GM12878 (cell line): ENCODE results near the gene HTRA3. TPM values are rescaled to one million over a fixed set of nuclear protein-coding genes. Genes with fewer than 3 reads are reported as not detected.

ENCODE experiments used
- ATAC-seq: fragments of 200-7000 bp; cut with Tn5 transposase; 3 replicates; pipeline ENCODE4 v1.9.1; 2020; ENCODE audit warnings: mild to moderate bottlenecking, moderate library complexity
- BruUV-seq: library from RNA; stranded (reverse); fragments of 400-500 nt; replicated peaks from 2 replicates; lab custom pipeline; 2021; lab: Mats Ljungman, UMichigan
- CTCF ChIA-PET: fragments of 300-600 bp; sonication (Branson Sonifier 250); formaldehyde crosslinking; extraction: SDS; loops from one replicate; lab custom pipeline; 2021; ENCODE audit warnings: inconsistent platforms; lab: Yijun Ruan, JAX
- POLR2A ChIA-PET: fragments of 350-600 bp; formaldehyde crosslinking; extraction: SDS; loops from one replicate; lab custom pipeline; 2021; ENCODE audit warnings: inconsistent platforms; lab: Charles Lee
- RAD21 ChIA-PET: fragments of 300-600 bp; sonication (Branson Sonifier 250); formaldehyde crosslinking; loops from one replicate; lab custom pipeline; 2023; ENCODE audit warnings: antibody characterized with exemption; ENCODE audit not compliant: unreplicated experiment; lab: Charles Lee
- SMC1A ChIA-PET: fragments of 300-600 bp; sonication (Branson Sonifier 250); formaldehyde crosslinking; loops from one replicate; lab custom pipeline; 2023; ENCODE audit not compliant: unreplicated experiment, uncharacterized antibody; lab: Charles Lee
- DNase-seq: peaks from one replicate; pipeline ENCODE4 v3.0.0-alpha.2; 2011; ENCODE audit warnings: low read depth, low spot score
- FAIRE-seq: peaks from 3 replicates; lab custom pipeline; 2011; peaks lifted over from hg19 to GRCh38; lab: Jason Lieb, UNC
- H2AFZ ChIP-seq: 2 replicates; pipeline ENCODE4 v1.6.0; 2011; ENCODE audit warnings: low read depth, low read length, control low read depth; ENCODE audit not compliant: control insufficient read depth
- H3K27ac ChIP-seq: 2 replicates; pipeline ENCODE4 v1.5.1; 2011; ENCODE audit warnings: control low read depth; ENCODE audit not compliant: control insufficient read depth, insufficient read depth
- H3K27me3 ChIP-seq, 2 experiments: replicated peaks in 1 of 2; 2 replicates each; pipeline versions ENCODE4 v1.6.0 to v1.6.1; 2011; ENCODE audit warnings: low read length in 1 of 2; ENCODE audit not compliant: control insufficient read depth in 2 of 2, insufficient read depth in 2 of 2
- H3K36me3 ChIP-seq, 2 experiments: 2 replicates each; pipeline ENCODE4 v1.5.1; 2011; ENCODE audit warnings: low read length in 1 of 2; ENCODE audit not compliant: control insufficient read depth in 2 of 2, insufficient read depth in 2 of 2
- H3K4me1 ChIP-seq: 2 replicates; pipeline ENCODE4 v1.6.1; 2011; ENCODE audit warnings: mild to moderate bottlenecking, low read length, moderate library complexity, mixed read lengths; ENCODE audit not compliant: control insufficient read depth, insufficient read depth
- H3K4me2 ChIP-seq: 2 replicates; pipeline ENCODE4 v1.6.0; 2011; ENCODE audit warnings: control low read depth; ENCODE audit not compliant: control insufficient read depth, insufficient read depth
- H3K4me3 ChIP-seq: fragments of 200-600 bp; sonication (generic); 2 replicates; pipeline ENCODE4 v1.5.1; 2016
- H3K79me2 ChIP-seq: 2 replicates; pipeline ENCODE4 v1.6.0; 2011; ENCODE audit warnings: low read length; ENCODE audit not compliant: control insufficient read depth, insufficient read depth
- H3K9ac ChIP-seq: 2 replicates; pipeline ENCODE4 v1.8.0; 2011; ENCODE audit warnings: low read length, control low read depth, mixed read lengths; ENCODE audit not compliant: control insufficient read depth, insufficient read depth
- H3K9me3 ChIP-seq: replicated peaks from 3 replicates; pipeline ENCODE4 v1.5.1; 2011; ENCODE audit warnings: mild to moderate bottlenecking, low read length; ENCODE audit not compliant: control insufficient read depth, insufficient read depth
- H4K20me1 ChIP-seq: 2 replicates; pipeline ENCODE4 v1.6.0; 2011; ENCODE audit not compliant: control insufficient read depth, insufficient read depth
- ASH2L ChIP-seq: fragments of 300-600, 200-600 bp; sonication (generic); IDR thresholded peaks from 2 replicates; pipeline ENCODE4 v1.6.1; 2017; ENCODE audit warnings: low read depth, mild to moderate bottlenecking, borderline replicate concordance
- BCL11A ChIP-seq: IDR thresholded peaks from 2 replicates; pipeline ENCODE4 v1.6.1; 2011; ENCODE audit warnings: low read depth, low read length
- CUX1 ChIP-seq: IDR thresholded peaks from 2 replicates; pipeline ENCODE4 v1.6.1; 2012; ENCODE audit warnings: improper control_type of control experiment, low read depth, low read length; ENCODE audit not compliant: insufficient replicate concordance
- ESRRA ChIP-seq: IDR thresholded peaks from 2 replicates; pipeline ENCODE4 v1.6.1; 2012; ENCODE audit warnings: mild to moderate bottlenecking, low read length, improper control_type of control experiment
- ETV6 ChIP-seq, 2 experiments: fragments of 450-650 bp in 1 of 2; IDR thresholded peaks in 1 of 2; conservative IDR thresholded peaks in 1 of 2; 2 replicates each; pipeline ENCODE4 v1.6.1; 2014; ENCODE audit warnings: antibody characterized with exemption in 1 of 2, borderline replicate concordance in 1 of 2, low read depth in 1 of 2, mild to moderate bottlenecking in 1 of 2, moderate library complexity in 1 of 2
- IKZF2 ChIP-seq, 2 experiments: fragments of 450-650 bp; IDR thresholded peaks; 2 replicates each; pipeline ENCODE4 v1.6.1; 2017; ENCODE audit warnings: mild to moderate bottlenecking in 2 of 2, moderate library complexity in 2 of 2
- MAX ChIP-seq: IDR thresholded peaks from 2 replicates; pipeline ENCODE4 v1.6.1; 2012; ENCODE audit warnings: low read depth, low read length, improper control_type of control experiment
- MXI1 ChIP-seq: fragments of 150-350 bp; IDR thresholded peaks from 2 replicates; pipeline ENCODE4 v1.6.1; 2011; ENCODE audit warnings: low read depth, mild to moderate bottlenecking, inconsistent platforms, low read length, improper control_type of control experiment
- NFXL1 ChIP-seq: fragments of 450-650 bp; IDR thresholded peaks from 2 replicates; pipeline ENCODE4 v1.6.1; 2017; ENCODE audit warnings: antibody characterized with exemption, mild to moderate bottlenecking, borderline replicate concordance
- POLR2AphosphoS5 ChIP-seq: IDR thresholded peaks from 2 replicates; pipeline ENCODE4 v1.6.1; 2011; ENCODE audit warnings: mild to moderate bottlenecking, low read length, inconsistent platforms
- RFX5 ChIP-seq: IDR thresholded peaks from 2 replicates; pipeline ENCODE4 v1.6.1; 2011; ENCODE audit warnings: low read depth, low read length, improper control_type of control experiment
- SIX5 ChIP-seq: IDR thresholded peaks from 2 replicates; pipeline ENCODE4 v1.6.1; 2011; ENCODE audit warnings: mild to moderate bottlenecking, low read depth, low read length, moderate library complexity; ENCODE audit not compliant: severe bottlenecking
- SP1 ChIP-seq: IDR thresholded peaks from one replicate; pipeline ENCODE4 v1.6.1; 2011; ENCODE audit warnings: low read depth, low read length
- SRF ChIP-seq, 2 experiments: IDR thresholded peaks; 2 replicates each; pipeline ENCODE4 v1.6.1; 2011; ENCODE audit warnings: low read depth in 2 of 2, low read length in 2 of 2, mild to moderate bottlenecking in 1 of 2, moderate library complexity in 1 of 2
- SUZ12 ChIP-seq: fragments of 200-600 bp; sonication (generic); IDR thresholded peaks from one replicate; pipeline ENCODE4 v1.6.1; 2018; ENCODE audit warnings: antibody characterized with exemption, mild to moderate bottlenecking; ENCODE audit not compliant: unreplicated experiment
- TCF7 ChIP-seq: IDR thresholded peaks from 2 replicates; pipeline ENCODE4 v1.6.1; 2014; ENCODE audit warnings: antibody characterized with exemption, borderline replicate concordance
- WRNIP1 ChIP-seq: IDR thresholded peaks from 2 replicates; pipeline ENCODE4 v1.6.1; 2011; ENCODE audit warnings: low read depth, low read length, improper control_type of control experiment, borderline replicate concordance
- ZSCAN29 ChIP-seq: fragments of 450-650 bp; IDR thresholded peaks from 2 replicates; pipeline ENCODE4 v1.6.1; 2017; ENCODE audit warnings: mild to moderate bottlenecking, moderate library complexity
- WGBS: methylation state at CpG from one replicate; pipeline ENCODE4 v1.1.6; 2016; ENCODE audit warnings: low lambda C conversion rate; ENCODE audit not compliant: insufficient replicate concordance, insufficient coverage; ENCODE audit errors: missing lambda C conversion rate; 5-methylcytosine and 5-hydroxymethylcytosine counted together
- in situ Hi-C: fragments of 300-500 bp; cut with MboI; formaldehyde crosslinking; loops from 9 replicates; pipeline ENCODE4 v1.14.3; 2018; ENCODE audit warnings: mixed read lengths
- intact Hi-C: fragments of 100-400 bp; cut with micrococcal nuclease; formaldehyde crosslinking; loops from one replicate; pipeline ENCODE4 v1.14.2; 2022; ENCODE audit not compliant: unreplicated experiment
- polyA plus RNA-seq, 11 experiments: library from polyadenylated mRNA; depleted of rRNA in 4 of 11; unstranded in 6 of 11; stranded (reverse) in 5 of 11; fragments of >200 nt; fragmentation: Nextera tagmentation in 4 of 11; fragmentation: Illumina TruSeq in 1 of 11; extraction: Ambion mirVana in 4 of 11; extraction: Trizol in 1 of 11; gene quantifications; 1 replicate in 1 of 11; 2 replicates in 10 of 11; pipeline versions ENCODE4 v1.2.1 to v1.2.3, GENCODE V29; 2011 to 2016; ENCODE audit warnings: inconsistent platforms in 2 of 11, missing spikeins in 2 of 11, low read depth in 1 of 11
- total RNA-seq, 4 experiments: library from RNA; depleted of rRNA in 3 of 4; stranded (reverse); fragments of >200 nt in 3 of 4; fragmentation: Illumina TruSeq in 1 of 4; extraction: Trizol in 1 of 4; gene quantifications; 2 replicates each; pipeline versions ENCODE4 v1.2.1 to v1.2.3, GENCODE V29; 2013 to 2021

Gene HTRA3
- total and polyA plus RNA-seq, 10 of the 15 experiments (the other 5 are each of a cell fraction or from before 2014, with no cell fraction given) = 0.04 to 1.2 (median 0.08) TPM; not detected in 7

- POLR2A ChIA-PET = no interaction called here
- no peak overlapping the region for H3K9ac ChIP-seq
- BruUV-seq = no TSS peak
- no peaks in the 10 kb centered on the region for H3K4me1 ChIP-seq
- H3K79me2 ChIP-seq = no peaks in the 10 kb centered on the region
- no peak overlapping the region for H3K4me2 ChIP-seq
- DNase-seq = no peak
- RAD21 ChIA-PET = no interaction called here
- intact Hi-C loops = no loop called here
- WGBS = 52% methylated on average over 23 of the region's 23 CpGs
- no peak for FAIRE-seq
- no peaks in the 10 kb centered on the region for H3K9me3 ChIP-seq
- SMC1A ChIA-PET = no interaction called here
- no peak overlapping the region for H3K27ac ChIP-seq
- H3K4me3 ChIP-seq = no peak overlapping the region
- no peak overlapping the region for H2AFZ ChIP-seq
- no peak for ATAC-seq
- no peaks in the 10 kb centered on the region for H4K20me1 ChIP-seq
- in situ Hi-C loops = no loop called here
- H3K36me3 ChIP-seq = no peaks in the 10 kb centered on the region
- H3K27me3 ChIP-seq = no peaks in the 10 kb centered on the region; a peak in 1 of 4 replicates
- CTCF ChIA-PET = no interaction called here
- TF ChIP-seq SRF (IDR thresholded peaks at IDR 0.05; ENCODE audit: low read depth in 2 of 2, low read length in 2 of 2) = no peak
- no peak for TF ChIP-seq ESRRA
- TF ChIP-seq NFXL1 = no peak
- no peak for TF ChIP-seq SP1
- no peak for TF ChIP-seq BCL11A
- TF ChIP-seq ASH2L = no peak
- no peak for TF ChIP-seq ZSCAN29
- TF ChIP-seq POLR2AphosphoS5 = no peak
- TF ChIP-seq MAX = no peak
- no peak for TF ChIP-seq MXI1
- no peak for TF ChIP-seq SIX5
- no peak for TF ChIP-seq TCF7
- TF ChIP-seq RFX5 = no peak
- no peak for TF ChIP-seq IKZF2 (IDR thresholded peaks at IDR 0.05)
- TF ChIP-seq SUZ12 = no peak
- TF ChIP-seq WRNIP1 = no peak
- no peak for TF ChIP-seq ETV6 (conservative IDR thresholded peaks at IDR 0.05 in 1 of 2, IDR thresholded peaks at IDR 0.05 in 1 of 2; ENCODE audit: borderline replicate concordance in 1 of 2, low read depth in 1 of 2)
- no peak for TF ChIP-seq CUX1
Observed at GRCh38 chr4:8252301-8253173, 17.0 kb upstream of the HTRA3 start.
